Left ventricle myocardium superior (tissue), 1 donor: ENCODE data around the gene AKR1A1. TPM values are rescaled to one million over a fixed set of nuclear protein-coding genes. Genes with fewer than 3 reads are reported as not detected.

Experiments
- ATAC-seq: fragments of 200-7000 bp; cut with Tn5 transposase; one replicate; pipeline ENCODE4 v1.9.1; 2020; ENCODE audit warnings: mild to moderate bottlenecking, moderate library complexity
- DNase-seq: peaks from one replicate; pipeline ENCODE4 v3.0.0-alpha.2; 2020
- intact Hi-C: fragments of 100-400 bp; cut with micrococcal nuclease; formaldehyde crosslinking; loops from one replicate; pipeline ENCODE4 v1.11.0; 2022
- total RNA-seq: library from RNA; stranded (reverse); fragmentation: NEBNext Ultra II Directional; extraction: Animal tissue kit (Norgen Biotek cat#: 25700); gene quantifications from one replicate; pipeline ENCODE4 v1.2.1, GENCODE V29; 2021
- donor health status: DM: no; HTN: yes; CAD: no; lungs with severe emphysema.

The AKR1A1 gene
- total RNA-seq, 1 donor from 2014 or later = 43.2 TPM

DNA sequence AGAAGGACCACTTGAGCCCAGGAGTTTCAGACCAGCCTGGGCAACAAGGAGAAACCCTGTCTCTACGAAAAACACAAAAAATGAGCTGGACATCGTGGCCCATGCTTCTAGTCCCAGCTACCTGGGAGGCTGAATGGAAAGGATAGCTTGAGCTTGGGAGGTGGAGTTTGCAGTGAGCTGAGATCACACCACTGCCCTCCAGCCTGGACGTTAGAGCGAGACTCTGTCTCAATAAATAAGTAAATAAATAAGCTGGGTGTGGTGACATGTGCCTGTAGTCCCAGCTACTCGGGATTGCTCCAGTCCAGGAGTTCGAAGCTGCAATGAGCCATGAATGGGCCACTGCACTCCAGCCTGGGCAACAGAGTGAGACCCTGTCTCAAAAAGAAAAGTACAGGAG, 3.6 kb downstream of the AKR1A1 start:
- intact Hi-C loops = loop anchor here (10.0 kb wide), 1 partner anchor 49 kb away; the partner anchor contains the start of genes CCDC163 and MMACHC

DNA sequence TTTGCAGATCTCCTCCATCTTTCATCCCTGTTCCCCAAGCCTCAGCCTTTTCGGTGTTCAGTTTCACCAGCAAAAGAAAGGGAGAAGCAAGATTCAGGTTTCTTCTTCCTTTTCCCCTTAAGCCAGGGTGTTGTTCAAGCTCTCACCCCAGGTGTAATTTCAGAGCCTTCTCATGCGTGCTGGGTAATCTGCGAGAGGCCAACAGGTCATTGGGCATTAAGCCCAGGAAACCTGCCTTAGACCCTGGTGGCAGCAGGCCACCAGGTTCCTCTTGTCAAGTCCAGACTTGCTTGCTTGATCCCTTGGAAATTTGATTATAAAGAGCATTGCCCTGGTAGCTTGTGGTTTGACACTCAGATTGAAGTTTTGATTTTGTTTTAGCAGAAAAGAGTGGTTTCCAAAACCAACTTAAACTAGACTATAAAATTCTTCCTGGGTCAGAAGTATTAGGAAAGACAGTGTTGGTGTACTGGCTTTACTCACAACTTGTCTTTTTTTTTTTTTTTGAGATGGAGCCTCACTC, 6.9 kb downstream of the AKR1A1 start:
- DNase-seq (no peak), ATAC-seq (peak; percentile 24)
- intact Hi-C loops = loop anchor here (10.0 kb wide), 1 partner anchor 53 kb away; the partner anchor contains the start of genes CCDC163 and MMACHC

More for the DNA sequence above, 3.6 kb downstream of the AKR1A1 start:
- DNase-seq (no peak), ATAC-seq (no peak)

DNA sequence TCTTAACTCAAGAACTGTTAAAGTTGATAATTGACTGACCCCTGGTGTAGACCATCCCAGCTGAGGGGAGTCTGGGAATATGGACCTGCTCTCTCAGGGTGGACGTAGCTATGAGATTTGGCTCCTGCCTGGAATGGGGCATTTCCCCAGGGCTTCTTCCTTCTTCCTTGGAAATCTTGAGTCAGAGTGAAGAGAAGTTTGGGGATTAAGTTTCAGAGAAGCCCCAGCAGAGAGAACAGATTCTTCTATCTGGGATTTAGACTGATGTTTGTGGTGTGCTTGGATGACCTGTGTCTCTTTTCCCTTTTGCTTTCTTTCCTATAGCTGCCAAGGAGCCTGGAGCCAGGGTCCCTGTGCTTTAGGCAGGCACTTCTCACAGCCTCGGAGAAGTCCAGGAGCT, 13.2 kb downstream of the AKR1A1 start:
- ATAC-seq (no peak), DNase-seq (no peak)
- intact Hi-C loops = no loop called here

DNA sequence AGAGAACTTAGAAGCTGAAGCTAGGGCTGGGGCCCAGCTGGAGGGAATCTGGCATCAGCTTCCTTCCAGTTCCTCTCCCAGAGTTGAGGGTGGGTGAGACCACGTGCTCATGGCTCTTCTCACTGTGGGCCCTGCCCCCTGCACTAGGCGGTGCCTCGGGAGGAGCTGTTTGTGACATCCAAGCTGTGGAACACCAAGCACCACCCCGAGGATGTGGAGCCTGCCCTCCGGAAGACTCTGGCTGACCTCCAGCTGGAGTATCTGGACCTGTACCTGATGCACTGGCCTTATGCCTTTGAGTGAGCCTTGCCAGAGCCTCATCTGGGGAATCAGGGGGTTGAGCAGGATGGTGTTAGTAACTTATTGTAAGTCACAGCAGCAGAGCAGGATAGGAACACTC, 16.1 kb downstream of the AKR1A1 start:
- intact Hi-C loops = no loop called here
- DNase-seq (peak; percentile 73), ATAC-seq (peak; percentile 84)

DNA sequence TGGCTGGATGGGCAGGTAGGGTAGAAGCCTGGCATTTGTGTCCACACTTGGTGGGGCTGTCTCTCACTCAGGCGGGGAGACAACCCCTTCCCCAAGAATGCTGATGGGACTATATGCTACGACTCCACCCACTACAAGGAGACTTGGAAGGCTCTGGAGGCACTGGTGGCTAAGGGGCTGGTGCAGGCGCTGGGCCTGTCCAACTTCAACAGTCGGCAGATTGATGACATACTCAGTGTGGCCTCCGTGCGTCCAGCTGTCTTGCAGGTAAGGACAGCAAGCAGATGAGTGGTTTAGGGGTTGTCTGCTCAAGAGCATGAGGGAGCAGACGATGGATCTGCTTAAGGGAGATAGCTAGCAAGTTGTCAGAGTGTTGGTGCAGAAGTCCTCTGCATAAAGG, 17.3 kb downstream of the AKR1A1 start:
- no peak for ATAC-seq
- no peak for DNase-seq
- intact Hi-C loops = no loop called here

DNA sequence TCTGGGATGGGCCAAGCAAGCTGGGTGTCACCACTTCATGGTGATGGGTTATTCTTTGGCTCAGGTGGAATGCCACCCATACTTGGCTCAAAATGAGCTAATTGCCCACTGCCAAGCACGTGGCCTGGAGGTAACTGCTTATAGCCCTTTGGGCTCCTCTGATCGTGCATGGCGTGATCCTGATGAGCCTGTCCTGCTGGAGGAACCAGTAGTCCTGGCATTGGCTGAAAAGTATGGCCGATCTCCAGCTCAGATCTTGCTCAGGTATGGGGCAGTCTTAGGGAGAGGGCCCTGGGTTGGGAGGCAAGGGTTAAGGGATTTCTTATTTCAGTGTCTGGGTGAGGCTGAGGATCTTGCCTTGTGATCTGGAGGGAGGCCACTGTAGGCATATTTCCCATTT, 17.8 kb downstream of the AKR1A1 start:
- ATAC-seq (no peak), DNase-seq (no peak)
- intact Hi-C loops = no loop called here

DNA sequence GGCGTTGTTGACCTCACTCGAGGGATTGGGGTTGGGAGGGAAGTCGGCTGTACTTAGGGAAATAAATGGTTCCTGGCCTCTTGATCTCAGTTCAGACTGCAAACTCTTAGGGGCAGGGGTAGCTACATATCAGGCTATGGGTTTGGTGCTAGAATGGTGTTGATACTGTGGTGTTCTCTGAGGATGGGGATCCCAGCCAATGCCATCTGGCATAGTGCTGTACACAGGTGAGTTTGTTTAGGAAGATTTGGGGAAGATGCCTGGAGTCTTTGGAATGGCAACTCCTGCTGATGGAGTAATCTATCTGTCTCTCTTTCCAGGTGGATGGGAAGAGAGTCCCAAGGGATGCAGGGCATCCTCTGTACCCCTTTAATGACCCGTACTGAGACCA, 18.9 kb downstream of the AKR1A1 start:
- DNase-seq = no peak

DNA sequence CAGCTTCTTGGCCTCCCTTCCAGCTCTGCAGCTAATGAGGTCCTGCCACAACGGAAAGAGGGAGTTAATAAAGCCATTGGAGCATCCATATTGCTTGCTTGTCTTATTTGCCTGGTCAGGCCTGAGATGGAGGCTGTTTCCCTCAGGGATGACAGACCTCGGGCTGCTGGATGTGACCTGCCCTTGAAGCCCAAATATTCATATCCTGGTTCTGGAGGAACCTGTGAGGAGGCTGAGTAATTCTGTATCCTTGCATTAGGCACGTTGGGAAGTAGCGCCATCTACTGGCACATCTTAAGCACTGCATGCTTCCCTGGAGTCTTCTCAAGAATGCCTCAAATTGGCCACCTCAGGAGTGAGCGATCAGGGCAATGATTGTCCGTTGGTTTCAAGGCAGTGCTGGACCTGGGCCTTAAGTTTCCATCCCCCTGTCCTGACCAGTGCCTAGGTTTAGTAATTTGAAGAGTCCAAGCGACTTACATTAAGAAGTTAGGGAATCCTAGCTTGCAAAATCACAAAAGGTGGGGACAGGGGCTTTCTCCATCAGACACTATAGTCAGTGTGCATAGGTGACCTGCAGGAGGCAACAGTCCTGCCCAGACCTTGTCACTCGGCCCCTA, 19.4 kb downstream of the AKR1A1 start:
- intact Hi-C loops = no loop called here
- DNase-seq = peak; percentile 56
- peak; percentile 80 for ATAC-seq

More for the DNA sequence above, 18.9 kb downstream of the AKR1A1 start:
- intact Hi-C loops = no loop called here
- ATAC-seq = no peak

DNA sequence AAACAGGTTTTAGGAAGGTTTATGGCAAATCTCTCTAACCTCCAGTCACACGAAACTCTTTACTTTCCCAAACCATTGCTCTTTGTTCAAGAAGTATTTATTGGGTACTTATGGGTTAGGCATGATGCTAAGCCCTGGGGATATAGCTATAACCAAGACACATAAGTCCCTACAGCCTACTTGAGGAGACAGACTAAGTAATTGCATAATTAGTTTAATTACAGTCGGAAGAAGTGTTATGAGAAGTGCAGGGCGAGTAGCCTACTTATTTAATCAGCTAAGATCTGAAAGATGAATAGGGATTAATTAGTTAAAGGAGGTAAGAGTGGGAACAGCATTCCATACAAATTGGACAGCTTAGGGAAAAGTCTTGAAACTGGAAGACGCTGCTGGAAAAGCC, 20.0 kb downstream of the AKR1A1 start:
- ATAC-seq (no peak), DNase-seq (no peak)
- intact Hi-C loops = no loop called here

DNA sequence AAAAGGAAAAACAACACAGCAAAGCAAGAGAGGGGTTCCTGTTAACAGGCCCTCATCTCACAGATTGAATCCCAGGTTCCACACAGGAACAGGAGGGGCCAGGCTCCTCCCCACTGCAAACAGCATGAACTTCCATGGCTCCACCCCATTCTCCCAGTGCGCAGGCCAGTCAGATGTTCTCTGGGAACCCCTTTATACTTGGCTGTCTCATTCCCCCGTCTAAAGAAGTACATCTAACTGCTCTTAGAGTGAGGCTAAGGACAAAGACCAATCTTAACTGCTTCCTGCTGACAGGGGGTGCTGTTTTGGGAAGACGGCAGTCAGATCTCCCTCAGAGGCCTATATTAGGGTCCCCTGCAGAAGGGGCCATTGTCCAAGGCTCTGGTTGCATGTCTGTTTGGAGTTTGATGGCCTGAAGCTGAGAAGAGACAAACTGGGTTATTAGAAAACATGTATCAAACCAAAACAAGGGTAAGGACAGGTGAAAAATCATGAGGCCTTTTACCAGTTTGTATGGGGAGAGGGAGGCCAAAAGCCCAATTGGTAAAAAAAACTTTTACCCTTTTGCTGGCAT, 22.7 kb downstream of the AKR1A1 start:
- DNase-seq (no peak), ATAC-seq (no peak)
- intact Hi-C loops = no loop called here

DNA sequence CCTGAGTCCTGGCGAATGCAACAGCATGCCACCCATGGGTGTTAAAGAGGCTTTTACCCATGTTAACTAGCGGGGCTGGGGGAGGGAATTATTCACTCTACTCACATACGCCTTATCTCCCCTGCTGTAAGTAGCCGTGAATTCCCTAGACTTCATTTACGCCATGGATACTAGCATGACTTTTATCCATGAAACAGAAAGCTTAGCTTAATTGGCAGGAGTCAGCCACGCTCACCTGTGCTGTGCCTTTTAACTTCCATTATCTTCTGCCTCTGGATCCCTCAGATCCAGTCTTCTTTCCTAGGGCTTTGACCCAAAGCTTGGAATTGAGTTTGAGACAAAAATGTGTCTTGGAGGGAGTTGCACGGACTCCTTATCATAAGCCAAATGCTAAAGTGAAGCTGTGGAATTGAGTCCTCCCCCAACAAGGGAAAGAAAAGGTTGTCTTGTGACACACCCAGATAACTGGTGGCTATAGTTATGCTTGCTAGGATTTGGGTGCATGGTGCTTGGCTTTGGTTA, 23.5 kb downstream of the AKR1A1 start:
- intact Hi-C loops = no loop called here
- no peak for ATAC-seq

DNA sequence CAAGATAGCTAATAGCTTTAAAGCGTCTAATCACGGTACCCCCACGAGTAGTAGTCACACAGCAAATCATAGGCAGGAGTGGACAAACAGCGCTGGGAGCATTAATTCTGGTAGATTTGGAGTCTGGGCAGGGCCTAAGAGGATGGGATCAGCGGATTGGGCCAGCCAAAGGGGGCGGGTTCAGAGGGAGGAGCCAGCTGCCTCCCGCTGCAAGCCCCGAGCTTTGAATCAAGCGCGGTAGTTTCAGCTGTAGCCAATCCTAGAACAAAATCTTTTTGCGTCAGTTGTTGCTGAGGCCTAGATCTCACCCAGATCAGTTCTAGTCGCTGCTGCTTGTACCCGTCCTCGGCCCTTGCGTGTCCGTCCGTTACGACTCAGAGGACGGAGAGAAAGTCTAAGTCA, 32.6 kb downstream of the AKR1A1 start:
- ATAC-seq = peak; percentile 90
- DNase-seq = peak; percentile 95
- intact Hi-C loops = no loop called here

More for the DNA sequence above, 23.5 kb downstream of the AKR1A1 start:
- DNase-seq = no peak

DNA sequence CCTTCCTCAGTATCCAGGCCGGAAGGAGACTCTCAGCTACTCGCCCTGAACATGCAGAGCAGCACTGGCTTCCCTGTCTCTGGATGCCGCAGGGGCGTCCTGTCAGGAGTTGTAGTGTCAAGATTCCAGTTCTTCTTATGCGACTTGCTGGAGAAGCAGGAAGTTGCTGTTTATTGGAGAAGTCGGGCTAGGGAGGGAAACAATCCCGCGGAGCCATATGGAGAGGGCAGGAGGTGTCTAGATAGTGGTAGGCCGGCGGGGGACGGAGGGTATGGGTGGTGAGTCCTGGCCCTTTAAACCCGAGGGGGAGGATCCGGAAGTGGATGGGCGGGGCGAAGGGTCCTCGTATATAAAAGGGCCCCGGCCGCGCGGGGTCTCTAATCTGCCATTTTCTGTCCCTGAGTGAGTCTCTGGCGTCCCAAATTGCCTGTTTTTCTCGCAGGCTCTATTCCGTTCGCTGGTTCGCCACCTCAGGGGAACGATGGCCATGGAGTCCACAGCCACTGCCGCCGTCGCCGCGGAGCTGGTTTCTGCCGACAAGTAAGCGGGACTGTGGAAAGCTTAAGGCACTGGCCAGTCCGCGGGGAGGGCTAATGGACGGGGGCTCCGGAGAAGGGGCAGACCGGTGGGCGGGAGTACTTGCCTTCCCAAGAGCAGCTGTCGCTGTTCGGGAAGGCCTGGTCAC, 33.2 kb downstream of the AKR1A1 start, which contains the start of gene NASP:
TSS of gene NASP (plus strand) at position 376 of the 685 bp plus-strand sequence. CDS start at position 482, 106 bp downstream.
- DNase-seq (peak; percentile 93), ATAC-seq (peak; percentile 91)
- intact Hi-C loops = no loop called here

DNA sequence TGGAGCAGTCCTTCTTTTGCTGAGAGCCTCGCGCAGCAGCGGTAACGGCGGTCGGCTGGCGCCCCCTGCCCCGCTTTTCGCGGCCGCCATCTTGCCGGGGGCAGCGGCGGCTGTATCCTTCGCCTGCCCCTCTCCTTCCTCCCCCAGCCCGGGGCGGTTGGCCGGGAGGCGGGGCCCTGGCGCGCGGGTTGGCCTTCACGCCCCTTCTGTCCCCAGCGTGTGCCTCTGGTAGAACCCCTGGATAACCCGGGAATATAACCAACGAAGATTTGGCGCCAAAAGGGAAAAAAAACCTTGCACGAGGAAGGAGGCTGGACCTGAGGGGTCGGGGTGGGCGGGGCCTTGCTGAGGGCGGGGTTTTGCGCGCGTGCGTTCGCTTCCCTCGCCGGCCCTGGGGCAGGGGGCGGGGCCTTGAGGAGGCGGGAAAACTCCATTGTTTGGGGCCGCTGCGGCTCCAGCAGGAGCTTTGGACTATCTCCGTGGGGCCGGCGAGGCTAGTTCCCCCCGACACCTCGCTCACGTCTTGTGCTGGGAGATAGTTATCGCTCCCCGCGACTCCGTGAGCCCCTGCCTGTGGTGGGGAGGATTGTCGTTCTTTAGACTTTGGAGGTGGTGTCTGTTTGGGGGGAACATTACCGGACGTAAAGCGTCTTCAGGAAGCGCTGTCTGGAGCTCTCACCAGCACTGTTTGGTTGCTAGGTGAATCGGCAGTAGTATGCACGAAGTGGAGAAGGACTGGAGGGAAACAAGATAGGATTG, 33.9 kb downstream of the AKR1A1 start:
- intact Hi-C loops = no loop called here
- peak; percentile 93 for DNase-seq
- peak; percentile 82 for ATAC-seq

DNA sequence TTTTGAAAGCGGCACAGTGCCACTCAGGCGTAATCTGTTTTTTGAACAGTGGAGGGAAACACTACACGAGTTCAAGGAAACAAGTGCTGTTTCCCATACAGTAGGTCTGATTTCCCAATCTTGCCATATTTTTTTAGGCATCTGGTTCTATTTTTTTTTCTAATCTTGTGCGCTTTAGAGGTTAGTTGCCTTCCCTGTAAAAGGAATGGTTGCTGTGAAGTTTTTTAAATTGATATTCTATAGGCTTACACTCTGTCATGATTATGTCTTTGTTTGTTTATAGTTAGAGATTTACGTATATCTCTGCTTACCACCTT, 34.4 kb downstream of the AKR1A1 start:
- intact Hi-C loops = no loop called here
- no peak for DNase-seq
- ATAC-seq = no peak

DNA sequence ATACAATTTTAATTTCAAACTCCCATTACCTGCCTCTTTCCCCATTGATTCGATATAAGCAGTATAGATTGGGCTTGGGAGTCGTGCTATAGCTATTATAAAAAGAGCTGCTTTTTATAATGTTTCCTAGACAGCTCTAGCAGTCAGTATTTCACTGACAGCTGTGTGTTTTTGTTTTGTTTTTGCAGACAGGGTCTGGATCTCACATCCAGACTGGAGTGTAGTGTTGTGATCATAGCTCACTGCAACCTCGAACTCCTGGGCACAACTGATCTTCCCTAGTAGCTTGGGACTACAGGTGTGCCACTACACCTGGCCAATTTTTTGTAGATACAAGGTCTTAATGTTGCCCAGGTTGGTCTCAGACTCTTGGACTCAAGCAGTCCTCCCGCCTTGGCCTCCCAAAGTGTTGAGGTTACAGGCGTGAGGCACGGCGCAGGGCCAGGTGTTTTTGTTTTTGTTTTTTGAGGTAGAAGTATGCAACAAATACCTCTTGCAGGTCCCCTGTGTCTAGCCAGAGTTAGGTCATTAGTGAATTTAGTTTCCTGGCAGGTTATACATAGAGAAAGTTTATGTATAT, 35.0 kb downstream of the AKR1A1 start:
- no peak for ATAC-seq
- DNase-seq = no peak
- intact Hi-C loops = no loop called here

DNA sequence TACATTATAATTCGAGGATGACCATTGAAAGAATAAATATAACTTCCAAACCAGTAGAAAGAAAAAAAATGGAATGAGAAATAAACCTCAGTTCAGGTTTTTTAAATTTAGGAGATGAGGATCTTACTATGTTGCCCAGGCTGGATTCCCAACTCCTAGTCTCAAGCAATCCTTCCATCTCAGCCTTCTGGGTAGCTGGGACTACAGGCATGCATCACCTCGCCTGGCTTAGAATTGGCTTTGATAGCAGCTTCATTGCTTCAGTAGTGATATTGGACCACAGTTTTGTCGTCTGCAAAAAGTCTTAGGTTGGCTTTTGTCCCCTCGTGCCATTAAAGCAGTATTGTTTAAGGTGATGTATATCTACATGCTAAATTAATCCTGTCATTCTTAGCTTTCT, 36.1 kb downstream of the AKR1A1 start:
- intact Hi-C loops = no loop called here
- no peak for DNase-seq
- no peak for ATAC-seq

DNA sequence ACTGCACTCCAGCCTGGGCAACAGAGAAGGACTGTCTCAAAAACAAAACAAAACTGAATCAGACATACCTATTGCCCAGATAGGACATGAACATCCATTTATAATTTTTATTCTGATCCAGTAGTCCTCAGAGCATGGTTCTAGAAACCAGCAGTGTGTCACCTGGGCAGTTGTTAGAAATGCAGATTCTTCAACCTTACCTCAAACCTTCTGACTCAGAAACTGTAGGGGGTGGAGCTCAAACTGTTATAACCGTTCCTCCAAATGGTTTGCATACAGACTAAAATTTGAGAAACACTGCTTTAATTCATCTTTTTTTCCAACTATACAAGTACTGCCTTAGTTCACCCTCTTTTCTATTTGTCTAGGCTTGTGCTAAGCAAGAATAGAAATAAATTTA, 39.2 kb downstream of the AKR1A1 start:
- no peak for ATAC-seq
- intact Hi-C loops = no loop called here
- no peak for DNase-seq

DNA sequence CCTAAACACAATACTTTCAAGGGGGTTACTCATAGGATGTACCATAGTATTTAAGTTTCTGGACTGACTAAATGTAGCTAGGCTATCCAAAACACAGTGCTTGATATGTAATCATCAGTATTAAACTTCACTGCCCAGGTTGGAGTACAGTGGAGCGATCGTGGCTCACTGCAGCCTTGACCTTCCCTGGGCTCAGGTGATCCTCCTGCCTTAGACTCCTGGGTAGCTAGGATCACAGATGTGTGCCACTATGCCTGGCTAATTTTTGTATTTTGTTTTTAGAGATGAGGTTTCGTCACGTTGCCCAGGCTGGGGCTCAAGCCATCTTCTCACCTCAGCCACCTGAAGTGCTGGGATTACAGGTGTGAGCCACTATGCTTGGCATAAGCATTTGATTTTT, 43.8 kb downstream of the AKR1A1 start:
- DNase-seq = no peak
- intact Hi-C loops = no loop called here
- ATAC-seq = no peak
